GM10266 (cell line): ENCODE results near the gene CCDC148.
"Not testable (repeated sequence)": the region's sequence is repeated elsewhere in the genome, so short reads cannot be mapped to it uniquely, and the experiment has no call there.

Source experiments
- DNase-seq: peaks from one replicate; pipeline ENCODE4 v3.0.0; 2012; ENCODE audit errors: extremely low spot score
- TF ChIP-seq, protein P1 (sequence below): IDR thresholded peaks from 2 replicates; pipeline ENCODE4 v1.5.1; 2012; ENCODE audit warnings: mild to moderate bottlenecking, low read depth; ENCODE audit not compliant: control insufficient read depth, insufficient read depth; ENCODE audit errors: missing control alignments

The CCDC148 gene

DNA sequence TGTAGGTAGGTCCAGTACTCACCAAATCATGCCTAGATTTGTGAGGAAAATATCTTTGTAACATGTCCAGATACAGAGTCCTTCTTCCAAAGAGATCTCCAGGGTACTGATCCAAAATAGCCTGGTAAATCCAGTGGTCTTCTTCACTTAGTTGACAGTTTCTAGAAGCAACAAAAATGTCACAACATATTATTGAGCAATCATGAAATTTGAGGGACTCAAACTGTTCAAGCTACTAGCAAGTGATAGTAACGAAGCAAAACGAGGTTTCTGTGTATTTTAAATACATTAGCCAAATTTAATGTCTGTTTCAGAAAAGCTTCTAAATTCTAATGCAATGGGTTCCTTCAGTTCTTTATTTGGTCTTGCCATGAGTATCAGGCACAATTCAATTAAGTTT is 142.8 kb downstream of the CCDC148 start:
- no peak for DNase-seq
- TF ChIP-seq, protein P1, sequence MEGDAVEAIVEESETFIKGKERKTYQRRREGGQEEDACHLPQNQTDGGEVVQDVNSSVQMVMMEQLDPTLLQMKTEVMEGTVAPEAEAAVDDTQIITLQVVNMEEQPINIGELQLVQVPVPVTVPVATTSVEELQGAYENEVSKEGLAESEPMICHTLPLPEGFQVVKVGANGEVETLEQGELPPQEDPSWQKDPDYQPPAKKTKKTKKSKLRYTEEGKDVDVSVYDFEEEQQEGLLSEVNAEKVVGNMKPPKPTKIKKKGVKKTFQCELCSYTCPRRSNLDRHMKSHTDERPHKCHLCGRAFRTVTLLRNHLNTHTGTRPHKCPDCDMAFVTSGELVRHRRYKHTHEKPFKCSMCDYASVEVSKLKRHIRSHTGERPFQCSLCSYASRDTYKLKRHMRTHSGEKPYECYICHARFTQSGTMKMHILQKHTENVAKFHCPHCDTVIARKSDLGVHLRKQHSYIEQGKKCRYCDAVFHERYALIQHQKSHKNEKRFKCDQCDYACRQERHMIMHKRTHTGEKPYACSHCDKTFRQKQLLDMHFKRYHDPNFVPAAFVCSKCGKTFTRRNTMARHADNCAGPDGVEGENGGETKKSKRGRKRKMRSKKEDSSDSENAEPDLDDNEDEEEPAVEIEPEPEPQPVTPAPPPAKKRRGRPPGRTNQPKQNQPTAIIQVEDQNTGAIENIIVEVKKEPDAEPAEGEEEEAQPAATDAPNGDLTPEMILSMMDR: no peak

DNA sequence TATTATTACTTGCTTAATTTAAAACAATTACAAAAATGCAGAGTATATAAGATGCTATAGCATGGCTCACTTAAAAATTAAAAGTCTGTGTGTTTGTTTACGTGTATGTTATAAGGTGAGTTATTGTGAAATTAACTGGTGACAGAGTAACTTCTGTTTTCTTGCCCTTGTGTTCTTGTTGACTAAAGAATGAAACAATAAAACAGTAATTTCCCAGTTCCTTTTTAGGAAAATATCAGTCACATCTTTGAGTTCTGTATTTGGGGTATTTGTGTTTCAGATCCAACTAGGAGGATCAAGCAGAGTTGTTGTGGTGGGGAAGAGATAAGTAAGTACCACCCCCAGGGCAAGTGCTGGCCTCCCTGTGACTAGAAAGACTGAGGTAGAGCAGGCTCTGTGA is 143.6 kb downstream of the CCDC148 start:
- DNase-seq: no peak
- TF ChIP-seq, protein P1: no peak

DNA sequence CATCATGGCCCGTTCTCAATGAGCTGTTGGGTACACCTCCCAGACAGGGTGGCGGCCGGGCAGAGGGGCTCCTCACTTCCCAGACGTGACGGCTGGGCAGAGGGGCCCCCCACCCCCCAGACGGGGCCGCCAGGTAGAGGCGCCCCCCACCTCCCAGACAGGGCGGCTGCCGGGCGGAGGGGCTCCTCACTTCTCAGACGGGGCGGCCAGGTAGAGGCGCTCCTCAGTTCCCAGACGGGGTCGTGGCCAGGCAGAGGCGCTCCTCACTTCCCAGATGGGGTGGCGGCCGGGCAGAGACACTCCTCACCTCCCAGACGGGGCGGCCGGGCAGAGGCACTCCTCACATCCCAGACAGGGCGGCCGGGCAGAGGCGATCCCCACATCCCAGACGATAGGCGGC is 146.1 kb downstream of the CCDC148 start:
- not testable (repeated sequence) for DNase-seq

DNA sequence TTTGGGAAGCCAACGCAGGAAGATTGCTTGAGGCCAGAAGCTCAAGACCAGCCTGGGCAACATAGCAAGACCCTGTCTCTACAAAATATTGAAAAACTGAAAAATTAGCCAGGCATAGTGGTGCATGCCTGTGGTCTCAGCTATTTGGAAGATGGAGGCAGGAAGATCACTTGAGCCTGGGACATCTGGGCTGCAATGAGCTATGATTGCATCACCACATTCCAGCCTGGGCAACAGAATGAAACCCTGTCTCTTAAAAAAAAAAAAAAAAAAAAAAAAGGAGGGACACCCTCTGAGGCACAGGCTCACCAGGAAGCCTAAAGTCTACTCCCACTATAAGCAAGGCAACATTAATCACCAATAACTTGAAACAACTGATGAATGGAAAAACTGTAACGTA is 151.1 kb downstream of the CCDC148 start:
- TF ChIP-seq, protein P1: no peak
- DNase-seq: no peak

DNA sequence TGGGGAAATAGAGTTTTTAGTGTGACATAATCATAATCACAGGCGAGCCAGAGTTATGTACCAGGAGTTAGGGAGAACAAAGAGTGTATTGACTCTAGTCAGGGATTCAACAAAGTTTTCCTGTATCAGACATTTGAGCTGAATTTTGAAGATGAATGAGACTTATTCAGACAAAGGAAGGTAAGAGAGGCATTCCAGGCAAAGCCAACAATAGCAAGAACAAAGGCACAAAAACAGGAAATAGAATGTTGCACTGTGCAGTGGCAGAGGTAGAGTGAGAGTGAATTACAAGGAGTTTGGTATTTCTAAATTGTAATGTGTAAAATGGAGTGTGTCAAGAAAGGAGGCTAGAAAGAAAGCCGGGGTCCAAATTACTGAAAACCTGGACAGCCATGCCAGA is 156.2 kb downstream of the CCDC148 start:
- no peak for DNase-seq
- TF ChIP-seq, protein P1: no peak

DNA sequence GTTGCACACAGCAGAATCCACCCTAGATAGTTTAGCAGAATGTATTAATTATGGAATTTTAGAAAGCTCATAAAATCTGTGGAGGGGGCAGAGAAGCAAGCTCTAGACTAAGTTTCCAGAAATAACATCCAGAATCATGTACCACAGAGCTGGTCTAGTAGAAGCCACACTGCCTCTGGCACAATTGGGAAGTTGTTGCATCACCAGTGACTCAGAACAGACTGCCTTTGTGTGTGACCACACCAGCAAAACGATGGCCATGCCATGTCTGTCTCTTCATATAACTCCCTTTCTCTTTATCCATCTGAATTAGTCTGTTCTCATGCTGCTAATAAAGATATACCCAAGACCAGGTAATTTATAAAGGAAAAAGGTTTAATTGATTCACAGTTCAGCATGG is 158.9 kb downstream of the CCDC148 start:
- TF ChIP-seq, protein P1: no peak
- no peak for DNase-seq

DNA sequence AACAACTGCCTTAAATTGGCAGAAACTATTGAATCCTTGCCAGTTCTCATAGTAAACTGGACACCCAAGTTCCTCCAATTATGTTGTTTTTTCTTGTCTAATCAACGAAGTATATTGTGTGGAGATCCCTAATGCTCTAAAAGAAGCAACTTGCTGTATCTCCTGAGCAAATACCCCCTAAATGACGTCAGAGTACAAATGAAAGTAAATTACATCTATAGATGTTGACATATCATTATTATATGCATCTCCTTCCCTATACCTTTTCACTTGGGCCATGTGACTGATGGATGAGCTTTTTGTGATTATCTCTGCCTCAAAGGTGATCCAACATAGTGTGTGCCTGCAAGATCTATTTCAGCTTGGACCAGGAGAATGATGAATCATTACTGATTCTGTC is 159.4 kb downstream of the CCDC148 start:
- TF ChIP-seq, protein P1: no peak
- no peak for DNase-seq

DNA sequence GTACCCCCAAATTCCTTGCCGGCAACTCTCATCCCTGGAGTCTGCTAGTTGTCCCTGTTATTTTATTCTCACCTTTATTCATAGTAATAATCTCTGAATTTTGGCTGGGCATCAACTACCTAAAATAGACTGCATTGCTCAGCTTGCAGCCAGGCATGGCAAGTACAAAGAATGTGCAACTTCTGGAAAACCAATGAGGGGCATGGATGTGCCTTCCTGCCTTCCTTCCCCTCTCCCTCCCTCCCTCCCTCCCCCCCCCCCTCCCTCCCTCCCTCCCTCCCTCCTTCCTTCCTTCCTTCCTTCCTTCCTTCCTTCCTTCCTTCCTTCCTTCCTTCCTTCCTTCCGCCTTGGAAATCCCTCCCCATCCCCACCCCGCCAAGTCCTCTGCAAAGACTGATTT is 162.8 kb downstream of the CCDC148 start:
- DNase-seq: no peak
- TF ChIP-seq, protein P1: no peak
